Measurements from ENCODE around the gene RASAL1. TPM values are rescaled to one million over a fixed set of nuclear protein-coding genes. Genes with fewer than 3 reads are reported as not detected.

RASAL1 gene
- total and polyA plus RNA-seq, 2 donors (not counting 1 experiment from before 2014, with no cell fraction given), result not detected

DNA sequence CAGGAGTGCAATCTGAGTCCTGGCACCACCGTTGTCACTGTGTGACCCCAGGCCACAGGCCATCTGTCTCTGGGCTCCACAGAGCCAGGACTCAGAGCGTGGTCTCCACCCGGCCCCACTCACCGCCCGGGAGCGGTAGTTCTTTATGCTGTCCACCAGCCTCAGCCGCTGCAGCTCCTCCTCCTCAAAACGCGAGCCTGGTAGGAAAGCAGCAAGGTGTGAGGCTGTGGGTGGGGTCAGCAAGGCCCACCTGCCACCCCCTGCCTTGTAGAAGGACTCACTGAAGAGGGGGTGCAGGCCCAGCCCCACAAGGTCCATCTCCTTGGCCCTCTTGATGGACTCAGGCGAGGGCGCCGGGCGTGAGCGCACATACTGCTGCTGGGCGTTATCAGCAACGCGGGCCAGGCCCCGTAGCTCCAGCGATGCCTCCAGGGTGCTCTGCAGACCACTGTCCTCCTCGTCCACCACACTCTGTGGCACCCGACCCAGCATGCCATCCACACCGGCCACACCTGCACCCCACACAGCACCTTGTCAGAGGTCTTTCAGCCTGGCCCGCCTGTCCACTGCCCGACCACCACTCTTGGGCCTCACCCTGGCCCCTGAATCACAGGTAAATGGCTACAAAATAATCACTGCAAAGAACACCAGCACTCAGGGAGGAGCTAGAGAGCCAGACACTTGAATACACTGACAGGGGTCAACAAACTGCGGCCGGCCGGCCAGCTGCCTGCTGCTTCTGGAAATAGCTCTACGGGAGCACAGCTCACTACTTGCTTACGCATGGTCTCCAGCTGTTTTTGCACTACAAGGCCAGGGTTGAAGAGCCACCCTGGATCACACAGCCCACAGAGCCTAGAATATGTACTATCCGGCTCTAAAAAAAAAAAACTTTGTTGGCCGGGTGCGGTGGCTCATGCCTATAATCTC, 30.2 kb upstream of the RASAL1 start:
- Histone ChIP-seq H3K4me1 (ENCODE audit: control insufficient read depth, extremely low read depth, insufficient read depth, low read length) (peaks cover 3% of the 10 kb centered on the region), H3K9me3 (ENCODE audit: control insufficient read depth, insufficient read depth, low read depth, low read length) (no peaks in the 10 kb centered on the region), H3K79me2 (ENCODE audit: control insufficient read depth, insufficient read depth, low read length) (no peaks in the 10 kb centered on the region), H2AFZ (ENCODE audit: low read length) (no peak overlapping the region), H3K4me3 (replicated peaks in 1 of 4; ENCODE audit: control extremely low read depth in 1 of 4, insufficient read depth in 1 of 4, low read depth in 3 of 4, low read length in 4 of 4) (no peak overlapping the region), H3K9ac (ENCODE audit: insufficient read depth, low read length) (no peak overlapping the region), H3K27ac (ENCODE audit: insufficient read depth, low read length) (no peak overlapping the region), H4K20me1 (ENCODE audit: control insufficient read depth, extremely low read depth, insufficient read depth, low read length) (no peaks in the 10 kb centered on the region), H3K27me3 (ENCODE audit: control insufficient read depth, insufficient read depth, low read length) (no peaks in the 10 kb centered on the region), H3K4me2 (ENCODE audit: extremely low read depth, insufficient read depth, low read length) (no peak overlapping the region), H3K36me3 (ENCODE audit: control insufficient read depth, insufficient read depth, low read length) (peaks cover 31% of the 10 kb centered on the region)
- TF ChIP-seq, protein P1, sequence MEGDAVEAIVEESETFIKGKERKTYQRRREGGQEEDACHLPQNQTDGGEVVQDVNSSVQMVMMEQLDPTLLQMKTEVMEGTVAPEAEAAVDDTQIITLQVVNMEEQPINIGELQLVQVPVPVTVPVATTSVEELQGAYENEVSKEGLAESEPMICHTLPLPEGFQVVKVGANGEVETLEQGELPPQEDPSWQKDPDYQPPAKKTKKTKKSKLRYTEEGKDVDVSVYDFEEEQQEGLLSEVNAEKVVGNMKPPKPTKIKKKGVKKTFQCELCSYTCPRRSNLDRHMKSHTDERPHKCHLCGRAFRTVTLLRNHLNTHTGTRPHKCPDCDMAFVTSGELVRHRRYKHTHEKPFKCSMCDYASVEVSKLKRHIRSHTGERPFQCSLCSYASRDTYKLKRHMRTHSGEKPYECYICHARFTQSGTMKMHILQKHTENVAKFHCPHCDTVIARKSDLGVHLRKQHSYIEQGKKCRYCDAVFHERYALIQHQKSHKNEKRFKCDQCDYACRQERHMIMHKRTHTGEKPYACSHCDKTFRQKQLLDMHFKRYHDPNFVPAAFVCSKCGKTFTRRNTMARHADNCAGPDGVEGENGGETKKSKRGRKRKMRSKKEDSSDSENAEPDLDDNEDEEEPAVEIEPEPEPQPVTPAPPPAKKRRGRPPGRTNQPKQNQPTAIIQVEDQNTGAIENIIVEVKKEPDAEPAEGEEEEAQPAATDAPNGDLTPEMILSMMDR (conservative IDR thresholded peaks at IDR 0.05 in 1 of 2, IDR thresholded peaks at IDR 0.05 in 1 of 2; ENCODE audit: low read depth in 1 of 2, low read length in 2 of 2), result no peak
- TF ChIP-seq EZH2 (IDR thresholded peaks at IDR 0.05; ENCODE audit: low read length, missing control alignments), result no peak
- no peak for DNase-seq (ENCODE audit: low read depth in 2 of 2)

DNA sequence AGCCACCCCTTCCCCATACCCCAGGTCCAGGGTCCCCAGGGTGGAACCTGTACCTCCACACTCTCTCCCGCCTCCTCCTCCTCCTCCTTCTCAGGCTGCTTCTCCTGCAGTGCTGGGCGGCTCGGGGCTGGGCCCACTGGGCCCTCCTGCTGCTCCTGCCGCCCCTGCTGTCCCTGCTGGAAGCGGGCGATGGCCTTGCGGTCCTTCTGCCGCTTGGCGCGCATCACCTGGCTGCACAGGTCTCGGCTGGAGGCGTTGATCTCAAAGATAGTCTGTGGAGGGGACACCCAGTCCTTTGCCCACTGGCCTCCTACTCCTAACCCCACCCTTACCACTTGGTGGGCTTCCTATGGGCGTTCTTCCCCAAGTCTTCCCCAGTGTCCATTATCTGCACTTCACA, 28.5 kb upstream of the RASAL1 start:
- peaks cover 31% of the 10 kb centered on the region for H3K36me3 ChIP-seq (ENCODE audit: control insufficient read depth, insufficient read depth, low read length)
- H3K4me1 ChIP-seq (ENCODE audit: control insufficient read depth, extremely low read depth, insufficient read depth, low read length), result peaks cover 3% of the 10 kb centered on the region
- no peak overlapping the region for H3K4me2 ChIP-seq (ENCODE audit: extremely low read depth, insufficient read depth, low read length)
- no peak for DNase-seq (ENCODE audit: low read depth in 2 of 2)
- no peak overlapping the region for H3K9ac ChIP-seq (ENCODE audit: insufficient read depth, low read length)
- no peaks in the 10 kb centered on the region for H3K9me3 ChIP-seq (ENCODE audit: control insufficient read depth, insufficient read depth, low read depth, low read length)
- no peak overlapping the region for H3K27ac ChIP-seq (ENCODE audit: insufficient read depth, low read length)
- H3K27me3 ChIP-seq (ENCODE audit: control insufficient read depth, insufficient read depth, low read length), result no peaks in the 10 kb centered on the region
- no peak overlapping the region for H3K4me3 ChIP-seq (replicated peaks in 1 of 4; ENCODE audit: control extremely low read depth in 1 of 4, insufficient read depth in 1 of 4, low read depth in 3 of 4, low read length in 4 of 4)
- H4K20me1 ChIP-seq (ENCODE audit: control insufficient read depth, extremely low read depth, insufficient read depth, low read length), result no peaks in the 10 kb centered on the region
- no peak overlapping the region for H2AFZ ChIP-seq (ENCODE audit: low read length)
- no peaks in the 10 kb centered on the region for H3K79me2 ChIP-seq (ENCODE audit: control insufficient read depth, insufficient read depth, low read length)
- TF ChIP-seq EZH2 (IDR thresholded peaks at IDR 0.05; ENCODE audit: low read length, missing control alignments), result no peak
- TF ChIP-seq, protein P1 (conservative IDR thresholded peaks at IDR 0.05 in 1 of 2, IDR thresholded peaks at IDR 0.05 in 1 of 2; ENCODE audit: low read depth in 1 of 2, low read length in 2 of 2), result no peak

DNA sequence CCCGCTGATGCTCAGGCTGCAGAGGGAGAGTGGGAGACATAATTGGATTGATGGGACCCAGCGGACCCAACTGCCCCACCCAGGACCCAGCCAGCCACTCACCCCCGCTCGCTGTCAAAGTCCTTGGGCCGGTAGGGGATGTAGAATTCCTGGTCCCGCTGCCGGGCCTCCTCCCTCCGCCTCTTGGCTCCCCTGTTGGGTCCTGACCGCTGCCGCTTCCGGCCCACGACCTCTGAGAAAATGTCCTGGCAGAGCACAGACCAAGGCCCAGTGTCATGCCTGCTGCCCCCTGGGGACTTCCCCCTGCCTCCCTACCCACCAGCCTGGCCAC, 27.4 kb upstream of the RASAL1 start:
- no peak for DNase-seq (ENCODE audit: low read depth in 2 of 2)

More for the DNA sequence above, 27.4 kb upstream of the RASAL1 start:
- Histone ChIP-seq H4K20me1 (ENCODE audit: control insufficient read depth, extremely low read depth, insufficient read depth, low read length) (no peaks in the 10 kb centered on the region), H3K9me3 (ENCODE audit: control insufficient read depth, insufficient read depth, low read depth, low read length) (no peaks in the 10 kb centered on the region), H3K27me3 (ENCODE audit: control insufficient read depth, insufficient read depth, low read length) (no peaks in the 10 kb centered on the region), H3K9ac (ENCODE audit: insufficient read depth, low read length) (no peak overlapping the region), H3K4me1 (ENCODE audit: control insufficient read depth, extremely low read depth, insufficient read depth, low read length) (peaks cover 3% of the 10 kb centered on the region), H3K4me2 (ENCODE audit: extremely low read depth, insufficient read depth, low read length) (no peak overlapping the region), H2AFZ (ENCODE audit: low read length) (no peak overlapping the region), H3K36me3 (ENCODE audit: control insufficient read depth, insufficient read depth, low read length) (peaks cover 30% of the 10 kb centered on the region), H3K27ac (ENCODE audit: insufficient read depth, low read length) (no peak overlapping the region), H3K79me2 (ENCODE audit: control insufficient read depth, insufficient read depth, low read length) (no peaks in the 10 kb centered on the region), H3K4me3 (replicated peaks in 1 of 4; ENCODE audit: control extremely low read depth in 1 of 4, insufficient read depth in 1 of 4, low read depth in 3 of 4, low read length in 4 of 4) (no peak overlapping the region)
- TF ChIP-seq EZH2 (IDR thresholded peaks at IDR 0.05; ENCODE audit: low read length, missing control alignments), result no peak
- TF ChIP-seq, protein P1 (conservative IDR thresholded peaks at IDR 0.05 in 1 of 2, IDR thresholded peaks at IDR 0.05 in 1 of 2; ENCODE audit: low read depth in 1 of 2, low read length in 2 of 2), result no peak

All from fibroblast of lung (primary cell).